H9 (cell line): ENCODE results near the gene CCDC154. TPM values are rescaled to one million over a fixed set of nuclear protein-coding genes. Genes with fewer than 3 reads are reported as not detected.
"Not testable (repeated sequence)": the region's sequence is repeated elsewhere in the genome, so short reads cannot be mapped to it uniquely, and the experiment has no call there.

Experiments
- DNase-seq: peaks from one replicate; pipeline ENCODE4 v3.0.0-alpha.2; 2017
- H2AFZ ChIP-seq: one replicate; pipeline ENCODE4 v1.6.1; 2013; ENCODE audit warnings: mild to moderate bottlenecking, low read length, control low read depth, moderate library complexity
- H2AK5ac ChIP-seq: 2 replicates; pipeline ENCODE4 v1.6.1; 2013; ENCODE audit warnings: low read length, control low read depth, mixed read lengths; ENCODE audit not compliant: insufficient read length
- H2BK120ac ChIP-seq: one replicate; pipeline ENCODE4 v1.6.1; 2013; ENCODE audit warnings: low read depth, mild to moderate bottlenecking, low read length, control low read depth, inconsistent platforms; ENCODE audit not compliant: poor library complexity, severe bottlenecking
- H2BK12ac ChIP-seq: 2 replicates; pipeline ENCODE4 v1.6.1; 2013; ENCODE audit warnings: low read length, control low read depth, mixed read lengths, low read depth; ENCODE audit not compliant: insufficient read length
- H2BK15ac ChIP-seq: 2 replicates; pipeline ENCODE4 v1.6.1; 2013; ENCODE audit warnings: low read depth, low read length, control low read depth
- H2BK20ac ChIP-seq: one replicate; pipeline ENCODE4 v1.6.1; 2013; ENCODE audit warnings: low read depth, mild to moderate bottlenecking, low read length, control low read depth, inconsistent platforms; ENCODE audit not compliant: poor library complexity, severe bottlenecking
- H2BK5ac ChIP-seq: 2 replicates; pipeline ENCODE4 v1.6.1; 2013; ENCODE audit warnings: low read length, control low read depth, mixed read lengths; ENCODE audit not compliant: insufficient read length
- H3K14ac ChIP-seq: 2 replicates; pipeline ENCODE4 v1.6.1; 2013; ENCODE audit warnings: low read length, control low read depth; ENCODE audit not compliant: insufficient read depth
- H3K18ac ChIP-seq: 2 replicates; pipeline ENCODE4 v1.6.1; 2013; ENCODE audit warnings: low read depth, mild to moderate bottlenecking, mixed read lengths, low read length, control low read depth; ENCODE audit not compliant: insufficient read length
- H3K23ac ChIP-seq: 2 replicates; pipeline ENCODE4 v1.6.1; 2013; ENCODE audit warnings: low read length, control low read depth, mixed read lengths, low read depth; ENCODE audit not compliant: insufficient read length
- H3K23me2 ChIP-seq: 2 replicates; pipeline ENCODE4 v1.6.1; 2013; ENCODE audit warnings: low read depth, mild to moderate bottlenecking, mixed read lengths, low read length, control low read depth; ENCODE audit not compliant: insufficient read length, poor library complexity, severe bottlenecking
- H3K27ac ChIP-seq: 2 replicates; pipeline ENCODE4 v1.5.1; 2013; ENCODE audit warnings: low read length, control low read depth, mixed read lengths, low read depth; ENCODE audit not compliant: insufficient read length
- H3K27me3 ChIP-seq: 2 replicates; pipeline ENCODE4 v1.6.1; 2013; ENCODE audit warnings: low read length, control low read depth, inconsistent platforms; ENCODE audit not compliant: insufficient read depth
- H3K4ac ChIP-seq: 2 replicates; pipeline ENCODE4 v1.6.1; 2013; ENCODE audit warnings: low read depth, mild to moderate bottlenecking, control low read depth, inconsistent platforms, low read length, moderate library complexity
- H3K4me1 ChIP-seq: 2 replicates; pipeline ENCODE4 v1.6.1; 2013; ENCODE audit warnings: low read length, control low read depth, inconsistent platforms; ENCODE audit not compliant: insufficient read depth
- H3K4me2 ChIP-seq: 2 replicates; pipeline ENCODE4 v1.6.1; 2013; ENCODE audit warnings: low read length, control low read depth, mixed read lengths; ENCODE audit not compliant: insufficient read length, insufficient read depth
- H3K56ac ChIP-seq: 2 replicates; pipeline ENCODE4 v1.6.1; 2013; ENCODE audit warnings: low read depth, mild to moderate bottlenecking, mixed read lengths, low read length, control low read depth; ENCODE audit not compliant: insufficient read length
- H3K79me1 ChIP-seq: 2 replicates; pipeline ENCODE4 v1.6.1; 2013; ENCODE audit warnings: low read depth, mild to moderate bottlenecking, moderate library complexity, low read length, control low read depth, inconsistent platforms; ENCODE audit not compliant: insufficient read depth, poor library complexity, severe bottlenecking
- H3K79me2 ChIP-seq: 2 replicates; pipeline ENCODE4 v1.6.1; 2013; ENCODE audit warnings: low read length, control low read depth, inconsistent platforms; ENCODE audit not compliant: insufficient read depth
- H3K9ac ChIP-seq: 2 replicates; pipeline ENCODE4 v1.6.1; 2013; ENCODE audit warnings: low read length, control low read depth, mixed read lengths; ENCODE audit not compliant: insufficient read length; ENCODE audit errors: extremely low read depth
- H3K9me3 ChIP-seq: one replicate; pipeline ENCODE4 v1.6.1; 2013; ENCODE audit warnings: low read depth, low read length, inconsistent platforms; ENCODE audit not compliant: control insufficient read depth
- H3T11ph ChIP-seq: one replicate; pipeline ENCODE4 v1.6.1; 2013; ENCODE audit warnings: mild to moderate bottlenecking, low read length, control low read depth, inconsistent platforms
- H4K20me1 ChIP-seq: one replicate; pipeline ENCODE4 v1.6.1; 2013; ENCODE audit not compliant: control insufficient read depth, insufficient read length, insufficient read depth
- H4K5ac ChIP-seq: 2 replicates; pipeline ENCODE4 v1.6.1; 2013; ENCODE audit warnings: low read depth, mild to moderate bottlenecking, mixed read lengths, low read length, control low read depth; ENCODE audit not compliant: insufficient read length
- H4K8ac ChIP-seq: replicated peaks from 2 replicates; pipeline ENCODE4 v1.6.1; 2013; ENCODE audit warnings: low read length, control low read depth, mixed read lengths, low read depth; ENCODE audit not compliant: insufficient read length
- H4K91ac ChIP-seq: 2 replicates; pipeline ENCODE4 v1.6.1; 2013; ENCODE audit warnings: low read depth, mild to moderate bottlenecking, moderate library complexity, mixed read lengths, low read length, control low read depth; ENCODE audit not compliant: insufficient read length
- H3K27ac Mint-ChIP-seq, 3 experiments: 2 replicates in 2 of 3; 3 replicates in 1 of 3; pipeline ENCODE4 v1.8.0; 2020 to 2021; ENCODE audit warnings: mixed read lengths in 3 of 3, mild to moderate bottlenecking in 1 of 3, moderate library complexity in 1 of 3
- H3K27me3 Mint-ChIP-seq: 2 replicates; pipeline ENCODE4 v1.8.0; 2021; ENCODE audit warnings: low read depth, mild to moderate bottlenecking, moderate library complexity, mixed read lengths
- H3K36me3 Mint-ChIP-seq, 3 experiments: 2 replicates in 2 of 3; 3 replicates in 1 of 3; pipeline ENCODE4 v1.8.0; 2020 to 2021; ENCODE audit warnings: low read depth in 3 of 3, mixed read lengths in 3 of 3; ENCODE audit not compliant: insufficient read depth in 1 of 3
- H3K4me1 Mint-ChIP-seq, 2 experiments: 2 replicates each; pipeline ENCODE4 v1.8.0; 2020; ENCODE audit warnings: mixed read lengths in 2 of 2
- H3K4me3 Mint-ChIP-seq, 2 experiments: 2 replicates in 1 of 2; 3 replicates in 1 of 2; pipeline ENCODE4 v1.8.0; 2020 to 2021; ENCODE audit warnings: mild to moderate bottlenecking in 2 of 2, mixed read lengths in 2 of 2, moderate library complexity in 1 of 2
- H3K9me3 Mint-ChIP-seq, 2 experiments: 2 replicates in 1 of 2; 3 replicates in 1 of 2; pipeline ENCODE4 v1.8.0; 2020; ENCODE audit warnings: mild to moderate bottlenecking in 2 of 2, mixed read lengths in 2 of 2, moderate library complexity in 1 of 2
- WGBS: extraction: QIAGEN DNeasy Blood & Tissue Kit; methylation state at CpG from one replicate; pipeline ENCODE4 v1.1.7; 2013; ENCODE audit warnings: missing lambda C conversion rate, low lambda C conversion rate, mixed read lengths; ENCODE audit not compliant: insufficient read length; ENCODE audit errors: extremely low coverage; 5-methylcytosine and 5-hydroxymethylcytosine counted together
- total RNA-seq: library from RNA; stranded (reverse); gene quantifications from 2 replicates; pipeline ENCODE4 v1.2.1, GENCODE V29; 2021
- TF ChIP-seq, protein P1 (sequence below): fragments of 200-600 bp; sonication (generic); conservative IDR thresholded peaks from 3 replicates; pipeline ENCODE4 v1.8.0; 2021; ENCODE audit warnings: antibody characterized with exemption, mild to moderate bottlenecking

Gene CCDC154
- total RNA-seq, 1 experiment from 2014 or later = 1.3 TPM

DNA sequence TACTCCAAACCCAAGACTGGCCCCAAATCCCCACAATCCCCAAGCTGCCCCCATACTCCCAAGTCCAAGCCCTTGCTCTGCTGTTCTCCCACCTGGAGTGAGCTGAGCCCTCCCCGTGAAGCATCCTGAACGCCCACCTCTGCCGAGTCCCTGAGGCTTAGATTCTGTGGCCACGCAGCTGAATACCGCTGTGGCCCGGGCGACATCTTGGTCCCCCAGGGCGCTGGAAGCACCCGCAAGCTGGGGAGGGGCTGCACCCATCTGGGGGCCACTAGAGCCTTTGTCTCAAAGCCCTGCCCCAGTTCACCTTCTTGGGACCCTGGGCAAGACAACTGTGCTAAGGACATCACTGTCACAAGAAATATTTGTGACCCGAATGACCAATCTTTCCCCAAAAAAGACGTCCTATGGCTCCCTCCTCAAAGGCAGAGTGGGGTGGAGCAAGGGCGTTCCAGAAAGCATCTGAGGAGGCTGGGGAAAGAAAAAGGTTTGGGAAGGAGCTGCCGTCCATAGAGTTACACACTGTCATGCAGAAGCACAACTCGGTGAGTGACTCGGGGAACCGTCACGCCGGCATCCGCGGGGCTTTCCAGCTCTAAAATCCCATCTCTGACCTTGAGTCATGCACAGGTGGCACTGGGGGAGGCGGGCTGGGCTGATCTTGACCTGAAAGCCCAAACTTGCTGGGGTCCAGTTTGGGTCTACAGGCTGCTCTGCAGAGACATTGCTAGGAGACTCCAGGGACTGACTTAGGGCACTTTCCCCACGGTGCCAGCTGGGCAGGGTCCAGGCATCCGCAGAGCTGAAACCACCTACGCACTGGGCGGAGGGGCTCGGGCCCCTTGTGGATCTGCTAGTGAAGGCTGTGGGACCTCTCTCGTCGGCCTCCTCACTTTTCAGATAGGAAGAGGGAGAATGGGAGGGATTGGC is 37.8 kb upstream of the CCDC154 start:
- Histone ChIP-seq H2BK15ac (no peak overlapping the region), H2BK5ac (no peak overlapping the region), H3K23me2 (no peaks in the 10 kb centered on the region), H3K79me2 (no peaks in the 10 kb centered on the region), H3K4me2 (no peak overlapping the region), H4K5ac (no peak overlapping the region), H3K9ac (no peak overlapping the region), H2BK12ac (no peak overlapping the region), H3K27ac (no peak overlapping the region), H4K91ac (no peak overlapping the region), H4K20me1 (no peaks in the 10 kb centered on the region), H3T11ph (no peak overlapping the region), H3K4ac (no peak overlapping the region), H3K23ac (no peak overlapping the region), H2AK5ac (no peak overlapping the region), H3K4me1 (no peaks in the 10 kb centered on the region), H4K8ac (no peak overlapping the region), H2BK20ac (no peak overlapping the region), H3K18ac (no peak overlapping the region), H3K9me3 (peaks cover 6% of the 10 kb centered on the region), H3K79me1 (no peaks in the 10 kb centered on the region), H3K27me3 (no peaks in the 10 kb centered on the region), H3K14ac (no peak overlapping the region), H2BK120ac (no peak overlapping the region), H2AFZ (no peak overlapping the region), H3K56ac (no peak overlapping the region)
- Mint-ChIP-seq H3K27me3 (peaks cover 71% of the 10 kb centered on the region), H3K36me3 (no peaks in the 10 kb centered on the region), H3K27ac (no peak overlapping the region), H3K9me3 (peaks cover 14 to 23% of the 10 kb centered on the region in 2 experiments; a peak in 4 of 5 replicates), H3K4me1 (no peaks in the 10 kb centered on the region), H3K4me3 (no peak overlapping the region)
- WGBS = no CpG with 5 or more reads among the region's 28 CpGs
- TF ChIP-seq, protein P1, sequence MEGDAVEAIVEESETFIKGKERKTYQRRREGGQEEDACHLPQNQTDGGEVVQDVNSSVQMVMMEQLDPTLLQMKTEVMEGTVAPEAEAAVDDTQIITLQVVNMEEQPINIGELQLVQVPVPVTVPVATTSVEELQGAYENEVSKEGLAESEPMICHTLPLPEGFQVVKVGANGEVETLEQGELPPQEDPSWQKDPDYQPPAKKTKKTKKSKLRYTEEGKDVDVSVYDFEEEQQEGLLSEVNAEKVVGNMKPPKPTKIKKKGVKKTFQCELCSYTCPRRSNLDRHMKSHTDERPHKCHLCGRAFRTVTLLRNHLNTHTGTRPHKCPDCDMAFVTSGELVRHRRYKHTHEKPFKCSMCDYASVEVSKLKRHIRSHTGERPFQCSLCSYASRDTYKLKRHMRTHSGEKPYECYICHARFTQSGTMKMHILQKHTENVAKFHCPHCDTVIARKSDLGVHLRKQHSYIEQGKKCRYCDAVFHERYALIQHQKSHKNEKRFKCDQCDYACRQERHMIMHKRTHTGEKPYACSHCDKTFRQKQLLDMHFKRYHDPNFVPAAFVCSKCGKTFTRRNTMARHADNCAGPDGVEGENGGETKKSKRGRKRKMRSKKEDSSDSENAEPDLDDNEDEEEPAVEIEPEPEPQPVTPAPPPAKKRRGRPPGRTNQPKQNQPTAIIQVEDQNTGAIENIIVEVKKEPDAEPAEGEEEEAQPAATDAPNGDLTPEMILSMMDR = no peak
- DNase-seq = no peak

DNA sequence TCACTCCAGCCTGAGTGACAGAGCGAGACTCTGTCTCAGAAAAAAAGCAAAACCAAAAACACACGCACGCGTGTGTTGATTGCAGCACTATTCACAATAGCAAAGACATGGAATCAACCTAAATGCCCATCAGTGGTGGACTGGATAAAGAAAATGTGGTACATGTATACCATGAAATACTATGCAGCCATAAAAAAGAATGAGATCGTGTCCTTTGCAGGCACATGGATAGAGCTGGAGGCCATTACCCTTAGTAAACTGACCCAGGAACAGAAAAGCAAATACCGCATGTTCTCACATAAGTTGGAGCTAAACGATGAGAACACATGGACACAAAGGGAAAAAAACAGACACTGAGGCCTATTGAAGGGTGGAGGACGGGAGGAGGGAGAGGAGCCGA is 34.6 kb upstream of the CCDC154 start:
- H2AFZ ChIP-seq, H4K5ac ChIP-seq, H3K4me1 Mint-ChIP-seq, H4K91ac ChIP-seq, H3K27ac Mint-ChIP-seq, DNase-seq, H2BK15ac ChIP-seq, H2BK12ac ChIP-seq, H3T11ph ChIP-seq, H3K4me2 ChIP-seq, H3K9me3 ChIP-seq, H3K4ac ChIP-seq, H3K9ac ChIP-seq, H4K20me1 ChIP-seq, H3K4me1 ChIP-seq, H4K8ac ChIP-seq, H3K27ac ChIP-seq, H2AK5ac ChIP-seq, H3K18ac ChIP-seq, H3K56ac ChIP-seq, H3K27me3 ChIP-seq, H3K23ac ChIP-seq, H3K79me1 ChIP-seq, H2BK120ac ChIP-seq, H3K4me3 Mint-ChIP-seq, H3K14ac ChIP-seq, H2BK5ac ChIP-seq, H3K79me2 ChIP-seq, H2BK20ac ChIP-seq, H3K36me3 Mint-ChIP-seq: not testable (repeated sequence)
- Mint-ChIP-seq H3K9me3 (peaks cover 19 to 33% of the 10 kb centered on the region in 2 experiments), H3K27me3 (peaks cover 61% of the 10 kb centered on the region)
- WGBS = no CpG with 5 or more reads among the region's 9 CpGs
- peaks cover 11% of the 10 kb centered on the region for H3K23me2 ChIP-seq
